DOHH2 (cell line): ENCODE data around the gene KLC4.

Experiments
- CTCF ChIP-seq: fragments of 200-600 bp; sonication (generic); IDR thresholded peaks from one replicate; pipeline ENCODE4 v1.5.1; 2014; ENCODE audit warnings: antibody characterized with exemption, mild to moderate bottlenecking, low read depth, low read length; ENCODE audit not compliant: poor library complexity, severe bottlenecking
- EZH2phosphoT487 ChIP-seq: fragments of 200-600 bp; sonication (generic); IDR thresholded peaks from 2 replicates; pipeline ENCODE4 v1.6.1; 2017; ENCODE audit warnings: borderline replicate concordance, mild to moderate bottlenecking, antibody characterized with exemption, low read length, moderate library complexity, mixed read lengths

- TF ChIP-seq EZH2phosphoT487 (no peak), CTCF (no peak)
These were observed 27.1 kb upstream of the KLC4 start for GRCh38 chr6:43032326-43032725.
